Activated naive CD4-positive, alpha-beta T cell treated with anti-CD3 and anti-CD28 coated beads for 36 hours (primary cell): Measurements from ENCODE around the gene PSMB9. TPM values are rescaled to one million over a fixed set of nuclear protein-coding genes. Genes with fewer than 3 reads are reported as not detected.
"Not testable (repeated sequence)": the region's sequence is repeated elsewhere in the genome, so short reads cannot be mapped to it uniquely, and the experiment has no call there.

Source experiments
- CTCF ChIA-PET: fragments of 350-600 bp; sonication (Branson Sonifier 250); formaldehyde crosslinking; loops from one replicate; lab custom pipeline; 2021; ENCODE audit warnings: antibody characterized with exemption; lab: Charles Lee
- DNase-seq: peaks from one replicate; pipeline ENCODE4 v3.0.0-alpha.2; 2020
- H3K27ac Mint-ChIP-seq: one replicate; pipeline ENCODE4 v1.8.0; 2021; ENCODE audit warnings: mild to moderate bottlenecking, mixed read lengths
- H3K27me3 Mint-ChIP-seq: one replicate; pipeline ENCODE4 v1.8.0; 2021; ENCODE audit warnings: low read depth, mixed read lengths
- H3K36me3 Mint-ChIP-seq: one replicate; pipeline ENCODE4 v1.8.0; 2021; ENCODE audit warnings: low read depth, mixed read lengths
- H3K4me1 Mint-ChIP-seq: one replicate; pipeline ENCODE4 v1.8.0; 2021; ENCODE audit warnings: low read depth, mixed read lengths
- H3K4me3 Mint-ChIP-seq: one replicate; pipeline ENCODE4 v1.8.0; 2021; ENCODE audit warnings: mild to moderate bottlenecking, moderate library complexity, mixed read lengths
- H3K9me3 Mint-ChIP-seq: one replicate; pipeline ENCODE4 v1.8.0; 2021; ENCODE audit warnings: mixed read lengths
- intact Hi-C: fragments of 100-400 bp; cut with micrococcal nuclease; formaldehyde crosslinking; loops from one replicate; pipeline ENCODE4 v1.15.1; 2023
- total RNA-seq, 2 experiments: library from RNA; stranded (reverse); gene quantifications; one replicate each; pipeline ENCODE4 v1.2.3, GENCODE V29; 2021

The PSMB9 gene
- total RNA-seq, 2 experiments from 2014 or later: 238 to 241 TPM

DNA sequence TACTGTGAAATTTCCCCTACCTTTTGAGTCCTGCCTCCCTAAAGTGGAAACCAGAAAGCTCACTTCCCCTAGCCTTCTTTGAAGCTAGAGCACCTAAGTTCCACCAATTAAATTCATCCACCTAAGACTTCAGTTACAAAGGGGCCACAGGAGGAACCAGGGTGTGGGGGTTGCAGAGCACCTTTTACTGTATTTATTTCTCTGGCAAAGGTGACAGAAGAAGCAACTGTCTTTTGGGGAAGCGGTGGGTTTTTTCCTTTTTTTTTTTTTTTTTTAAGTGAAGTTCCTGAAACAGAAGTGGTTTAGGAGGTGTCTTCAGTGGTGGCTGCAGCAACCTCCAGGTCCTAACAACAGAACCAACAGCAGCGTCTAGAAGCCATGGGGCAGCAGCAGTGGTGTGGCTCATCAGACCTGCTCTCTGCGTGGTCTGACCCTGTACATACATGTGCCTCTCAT lies 13.1 kb downstream of the PSMB9 start:
- peak overlapping the region; percentile 88 for H3K27ac Mint-ChIP-seq
- H3K36me3 Mint-ChIP-seq: no peaks in the 10 kb centered on the region
- peaks cover 39% of the 10 kb centered on the region for H3K4me1 Mint-ChIP-seq
- H3K4me3 Mint-ChIP-seq: peak overlapping the region; percentile 16
- H3K27me3 Mint-ChIP-seq: no peaks in the 10 kb centered on the region
- intact Hi-C loops: loop anchor here (1.0 to 5.0 kb wide), 3 partner anchors 13 to 165 kb away; partner anchors contain the start of genes PSMB9 and TAP2
- CTCF ChIA-PET: interaction anchor here (0.6 to 7.2 kb wide), 22 partner anchors 8 to 467 kb away, joined by 3 to 204 read pairs (median 8); partner anchors contain the start of genes PSMB8, PSMB9 and TAP2
- no peak for DNase-seq
- no peaks in the 10 kb centered on the region for H3K9me3 Mint-ChIP-seq

- intact Hi-C loops: loop anchor here (1.0 to 5.0 kb wide), 6 partner anchors 13 to 454 kb away; partner anchors contain the start of genes PSMB9 and TAP2
- Mint-ChIP-seq H3K9me3 (no peaks in the 10 kb centered on the region), H3K4me3 (peak overlapping the region; percentile 16)
Observed at GRCh38 chr6:32867554-32868256, 13.7 kb downstream of the PSMB9 start.

GRCh38 chr6:32868257-32868788 lies 14.3 kb downstream of the PSMB9 start:
- no peaks in the 10 kb centered on the region for H3K9me3 Mint-ChIP-seq
- intact Hi-C loops: loop anchor here (1.0 to 5.0 kb wide), 4 partner anchors 72 to 455 kb away; no protein-coding TSS in a partner anchor
- H3K4me3 Mint-ChIP-seq: no peak overlapping the region
- no peaks in the 10 kb centered on the region for H3K36me3 Mint-ChIP-seq
- peaks cover 39% of the 10 kb centered on the region for H3K4me1 Mint-ChIP-seq
- peak; percentile 95 for DNase-seq
- H3K27me3 Mint-ChIP-seq: no peaks in the 10 kb centered on the region
- H3K27ac Mint-ChIP-seq: no peak overlapping the region
- CTCF ChIA-PET: interaction anchor here (0.6 to 7.2 kb wide), 36 partner anchors 9 to 458 kb away, joined by 3 to 204 read pairs (median 5); partner anchors contain the start of genes HLA-DMA, HLA-DRA, PSMB8 and PSMB9

More at GRCh38 chr6:32867554-32868256, 13.7 kb downstream of the PSMB9 start:
- no peak for DNase-seq
- no peaks in the 10 kb centered on the region for H3K27me3 Mint-ChIP-seq
- CTCF ChIA-PET: interaction anchor here (0.6 to 7.2 kb wide), 38 partner anchors 8 to 468 kb away, joined by 3 to 204 read pairs (median 5); partner anchors contain the start of genes HLA-DMA, HLA-DRA, PSMB8 and PSMB9
- H3K36me3 Mint-ChIP-seq: no peaks in the 10 kb centered on the region
- peak overlapping the region; percentile 88 for H3K27ac Mint-ChIP-seq
- peaks cover 39% of the 10 kb centered on the region for H3K4me1 Mint-ChIP-seq

DNA sequence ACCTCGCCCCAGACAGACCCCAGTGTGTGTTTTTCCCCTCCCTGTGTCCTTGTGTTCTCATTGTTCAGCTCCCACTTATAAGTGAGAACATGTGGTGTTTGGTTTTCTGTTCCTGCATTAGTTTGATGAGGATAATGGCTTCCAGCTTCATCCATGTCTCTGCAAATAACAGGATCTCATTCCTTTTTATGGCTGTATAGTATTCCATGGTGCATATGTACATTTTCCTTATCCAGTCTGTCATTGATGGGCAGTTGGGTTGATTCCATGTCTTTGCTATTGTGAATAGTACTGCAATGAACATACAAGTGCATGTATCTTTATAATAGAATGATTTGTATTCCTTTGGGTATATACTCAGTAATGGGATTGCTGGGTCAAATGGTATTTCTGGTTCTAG lies 20.0 kb downstream of the PSMB9 start:
- H3K36me3 Mint-ChIP-seq, H3K9me3 Mint-ChIP-seq, DNase-seq, H3K27me3 Mint-ChIP-seq, H3K4me3 Mint-ChIP-seq, intact Hi-C loops, H3K4me1 Mint-ChIP-seq, H3K27ac Mint-ChIP-seq: not testable (repeated sequence)
- CTCF ChIA-PET: interaction anchor here (1.0 kb wide), 1 partner anchor 9 kb away, joined by 3 read pairs; no protein-coding TSS in a partner anchor

DNA sequence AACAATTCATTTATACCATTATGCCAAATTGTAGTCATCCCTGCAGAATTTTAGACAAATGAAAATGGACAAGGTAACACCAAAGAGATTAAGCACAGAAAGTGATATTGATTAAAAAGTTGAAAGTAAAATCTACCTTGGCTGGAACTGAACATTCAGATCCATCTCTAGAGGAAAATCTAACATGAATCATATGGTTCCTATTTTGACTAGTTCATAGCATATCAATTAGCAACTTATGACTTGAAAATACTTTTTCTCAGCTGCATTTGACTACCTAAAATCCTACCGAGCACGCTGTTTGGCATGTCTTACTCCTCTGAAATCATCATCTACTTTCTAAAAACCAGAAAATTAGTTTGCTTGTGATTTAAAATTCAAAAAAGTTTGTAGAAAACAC lies 22.6 kb downstream of the PSMB9 start:
- no peak overlapping the region for H3K4me3 Mint-ChIP-seq
- H3K9me3 Mint-ChIP-seq: no peaks in the 10 kb centered on the region
- no peak overlapping the region for H3K27ac Mint-ChIP-seq
- intact Hi-C loops: no loop called here
- no peaks in the 10 kb centered on the region for H3K36me3 Mint-ChIP-seq
- peaks cover 3% of the 10 kb centered on the region for H3K4me1 Mint-ChIP-seq
- no peaks in the 10 kb centered on the region for H3K27me3 Mint-ChIP-seq
- CTCF ChIA-PET: interaction anchor here (0.7 to 2.7 kb wide), 6 partner anchors 18 to 113 kb away, joined by 3 to 13 read pairs (median 4); partner anchors contain the start of gene TAP2
- no peak for DNase-seq

GRCh38 chr6:32879691-32880090 lies 25.7 kb downstream of the PSMB9 start:
- H3K27ac Mint-ChIP-seq: no peak overlapping the region
- no peaks in the 10 kb centered on the region for H3K27me3 Mint-ChIP-seq
- no peak overlapping the region for H3K4me3 Mint-ChIP-seq
- H3K9me3 Mint-ChIP-seq: no peaks in the 10 kb centered on the region
- CTCF ChIA-PET: interaction anchor here (0.6 to 3.3 kb wide), 5 partner anchors 11 to 480 kb away, joined by 3 to 15 read pairs (median 5); no protein-coding TSS in a partner anchor
- intact Hi-C loops: no loop called here
- peaks cover 12% of the 10 kb centered on the region for H3K4me1 Mint-ChIP-seq
- DNase-seq: no peak
- H3K36me3 Mint-ChIP-seq: no peaks in the 10 kb centered on the region

GRCh38 chr6:32880962-32881361 lies 27.0 kb downstream of the PSMB9 start:
- H3K27me3 Mint-ChIP-seq, DNase-seq, intact Hi-C loops, H3K27ac Mint-ChIP-seq, H3K9me3 Mint-ChIP-seq, H3K4me3 Mint-ChIP-seq, H3K36me3 Mint-ChIP-seq: not testable (repeated sequence)
- peaks cover 12% of the 10 kb centered on the region for H3K4me1 Mint-ChIP-seq
- CTCF ChIA-PET: interaction anchor here (0.6 to 3.3 kb wide), 5 partner anchors 13 to 112 kb away, joined by 3 to 15 read pairs (median 3); no protein-coding TSS in a partner anchor

DNA sequence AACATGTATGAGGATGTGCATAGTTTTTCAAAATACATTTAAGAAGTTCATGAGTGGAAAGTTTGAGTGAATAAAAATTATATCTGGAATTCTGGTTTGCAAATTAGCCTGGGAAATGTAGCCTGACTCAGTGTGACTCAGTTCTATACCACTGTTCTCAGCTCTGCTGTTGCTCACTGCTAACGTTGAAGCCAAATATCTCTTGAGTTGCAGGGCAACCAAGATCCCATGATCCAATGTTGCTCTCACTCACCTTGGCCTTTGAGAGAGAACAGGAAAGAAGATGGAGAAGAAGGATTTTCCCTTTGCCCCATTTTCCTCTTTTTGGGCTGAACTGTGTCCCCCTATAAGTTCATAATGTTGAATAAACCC lies 28.9 kb downstream of the PSMB9 start:
- Mint-ChIP-seq H3K36me3 (no peaks in the 10 kb centered on the region), H3K4me3 (no peak overlapping the region), H3K4me1 (peaks cover 9% of the 10 kb centered on the region), H3K27me3 (no peaks in the 10 kb centered on the region), H3K27ac (no peak overlapping the region), H3K9me3 (no peaks in the 10 kb centered on the region)
- DNase-seq: no peak
- intact Hi-C loops: no loop called here
- CTCF ChIA-PET: interaction anchor here (1.0 to 5.8 kb wide), 6 partner anchors 9 to 102 kb away, joined by 3 to 70 read pairs (median 5); partner anchors contain the start of genes HLA-DMA and TAP2

GRCh38 chr6:32883789-32884188 lies 29.8 kb downstream of the PSMB9 start:
- Mint-ChIP-seq H3K36me3 (no peaks in the 10 kb centered on the region), H3K4me3 (no peak overlapping the region), H3K4me1 (peaks cover 9% of the 10 kb centered on the region), H3K27ac (no peak overlapping the region), H3K9me3 (no peaks in the 10 kb centered on the region), H3K27me3 (no peaks in the 10 kb centered on the region)
- DNase-seq: no peak
- CTCF ChIA-PET: interaction anchor here (1.0 to 5.8 kb wide), 2 partner anchors 50 to 101 kb away, joined by 3 to 70 read pairs; no protein-coding TSS in a partner anchor
- intact Hi-C loops: no loop called here

DNA sequence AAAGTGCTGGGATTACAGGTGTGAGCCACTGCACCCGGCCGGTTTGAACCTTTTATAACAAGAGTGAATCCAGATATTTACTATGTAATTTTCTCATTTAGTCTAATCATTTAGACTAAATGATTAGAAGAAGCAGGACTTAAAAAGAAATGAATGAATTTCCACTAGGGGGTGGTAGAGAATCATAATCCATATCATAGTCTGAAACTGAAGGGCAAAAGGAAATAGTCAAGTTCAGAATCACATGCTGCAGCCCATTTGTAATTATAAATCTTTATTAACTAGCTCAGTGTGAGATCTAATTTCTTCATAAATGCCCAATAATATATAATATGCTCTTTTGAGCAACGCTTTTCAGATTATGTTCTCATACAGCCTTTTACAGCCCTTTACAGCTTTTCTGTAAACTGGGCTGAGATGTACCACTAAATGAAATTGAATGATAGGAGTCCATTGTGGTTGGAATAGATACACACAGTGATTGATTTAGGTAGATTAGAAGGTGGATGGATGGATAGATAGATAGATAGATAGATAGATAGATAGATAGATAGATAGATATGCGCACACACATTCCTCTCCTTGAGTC lies 31.8 kb downstream of the PSMB9 start:
- Mint-ChIP-seq H3K4me3 (no peak overlapping the region), H3K27me3 (no peaks in the 10 kb centered on the region), H3K9me3 (no peaks in the 10 kb centered on the region), H3K4me1 (peaks cover 9% of the 10 kb centered on the region), H3K27ac (no peak overlapping the region), H3K36me3 (no peaks in the 10 kb centered on the region)
- DNase-seq: no peak
- intact Hi-C loops: loop anchor here (1.0 kb wide), 3 partner anchors 63 to 99 kb away; partner anchors contain the start of gene HLA-DMA
- CTCF ChIA-PET: interaction anchor here (0.5 to 5.8 kb wide), 23 partner anchors 9 to 619 kb away, joined by 3 to 70 read pairs (median 5); partner anchors contain the start of gene HLA-DMA

- no peaks in the 10 kb centered on the region for H3K9me3 Mint-ChIP-seq
- intact Hi-C loops: no loop called here
- H3K4me1 Mint-ChIP-seq: peaks cover 8% of the 10 kb centered on the region
- H3K36me3 Mint-ChIP-seq: no peaks in the 10 kb centered on the region
- CTCF ChIA-PET: interaction anchor here (0.9 to 5.8 kb wide), 12 partner anchors 18 to 101 kb away, joined by 3 to 70 read pairs (median 6); partner anchors contain the start of gene HLA-DMA
- no peak for DNase-seq
- no peak overlapping the region for H3K4me3 Mint-ChIP-seq
- H3K27ac Mint-ChIP-seq: no peak overlapping the region
- H3K27me3 Mint-ChIP-seq: no peaks in the 10 kb centered on the region
Observed at GRCh38 chr6:32886681-32887383, 32.8 kb downstream of the PSMB9 start.
